ENCODE results near the gene RAB1A. TPM values are rescaled to one million over a fixed set of nuclear protein-coding genes. Genes with fewer than 3 reads are reported as not detected.
A peak's percentile ranks its signal among the peaks of the same experiment; 100 is the strongest.
"Not testable (repeated sequence)": the region's sequence is repeated elsewhere in the genome, so short reads cannot be mapped to it uniquely, and the experiment has no call there.

RAB1A gene
- total RNA-seq, 1 experiment from 2014 or later: 97.9 TPM

DNA sequence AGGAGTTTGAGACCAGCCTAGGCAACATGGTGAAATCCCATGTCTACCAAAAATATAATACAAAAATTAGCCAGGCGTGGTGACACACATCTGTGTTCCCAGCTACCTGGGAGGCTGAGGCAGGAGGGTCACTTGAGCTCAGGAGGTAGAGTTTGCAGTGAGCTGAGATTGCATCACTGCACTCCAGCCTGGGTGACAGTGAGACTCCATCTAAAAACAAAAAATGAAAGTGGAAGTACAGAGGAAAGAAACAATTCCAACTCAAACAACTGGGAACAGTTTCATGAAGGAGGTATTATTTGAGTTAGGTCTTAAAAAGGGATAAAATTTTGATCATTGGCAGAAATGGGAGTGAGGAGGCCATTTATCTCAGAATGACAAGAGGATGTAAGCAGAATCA, 6.3 kb upstream of the RAB1A start:
- no peak for DNase-seq (ENCODE audit: low spot score)

DNA sequence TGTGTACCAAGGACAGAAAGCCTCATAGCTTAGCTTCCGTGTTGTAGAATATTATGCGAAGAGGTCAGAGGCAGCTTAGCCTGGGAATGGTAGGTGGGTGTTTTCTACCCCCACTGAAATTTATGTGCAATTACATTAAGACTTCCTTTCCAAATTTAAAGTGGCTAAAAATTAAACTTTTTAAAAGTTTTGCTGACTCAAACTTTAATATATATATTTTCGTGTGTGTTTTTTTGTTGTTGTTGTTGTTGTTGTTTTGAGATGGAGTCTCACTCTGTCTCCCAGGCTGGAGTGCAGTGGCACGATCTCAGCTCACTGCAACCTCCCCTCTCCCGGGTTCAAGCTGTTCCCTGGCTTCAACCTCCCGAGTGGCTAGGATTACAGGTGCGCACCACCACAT, 4.3 kb upstream of the RAB1A start:
- no peak for DNase-seq (ENCODE audit: low spot score)

DNA sequence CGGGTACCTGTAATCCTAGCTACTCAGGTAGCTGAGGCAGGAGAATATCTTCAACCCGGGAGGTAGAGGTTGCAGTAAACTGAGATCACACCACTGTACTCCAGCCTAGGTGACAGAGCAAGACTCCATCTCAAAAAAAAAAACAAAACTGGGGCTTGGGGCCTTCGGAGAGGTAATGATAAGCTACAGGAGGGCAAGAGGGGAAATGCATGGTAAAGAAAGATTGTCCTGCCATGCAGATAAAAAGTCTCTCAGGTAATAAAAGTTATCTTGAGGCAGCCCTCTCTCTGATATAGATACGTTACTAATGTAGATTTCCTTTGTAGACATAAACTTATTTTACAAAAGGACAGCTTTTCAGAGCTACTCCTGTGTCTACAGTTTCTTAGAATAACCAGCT, 3.7 kb upstream of the RAB1A start:
- no peak for DNase-seq (ENCODE audit: low spot score)

DNA sequence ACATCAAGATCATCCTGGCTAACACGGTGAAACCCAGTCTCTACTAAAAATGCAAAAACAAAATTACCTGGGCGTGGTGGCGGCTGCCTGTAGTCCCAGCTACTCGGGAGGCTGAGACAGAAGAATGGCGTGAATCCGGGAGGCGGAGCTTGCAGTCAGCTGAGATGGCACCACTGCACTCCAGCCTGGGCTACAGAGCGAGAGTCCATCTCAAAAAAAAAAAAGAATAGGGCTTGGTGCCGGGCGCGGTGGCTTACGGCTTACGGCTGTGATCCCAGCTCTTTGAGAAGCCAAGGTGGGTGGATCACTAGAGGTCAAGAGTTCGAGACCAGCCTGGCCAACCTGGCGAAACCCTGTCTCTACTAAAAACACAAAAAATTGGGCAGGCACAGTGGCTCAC, 3.0 kb upstream of the RAB1A start:
- not testable (repeated sequence) for DNase-seq (ENCODE audit: low spot score)

DNA sequence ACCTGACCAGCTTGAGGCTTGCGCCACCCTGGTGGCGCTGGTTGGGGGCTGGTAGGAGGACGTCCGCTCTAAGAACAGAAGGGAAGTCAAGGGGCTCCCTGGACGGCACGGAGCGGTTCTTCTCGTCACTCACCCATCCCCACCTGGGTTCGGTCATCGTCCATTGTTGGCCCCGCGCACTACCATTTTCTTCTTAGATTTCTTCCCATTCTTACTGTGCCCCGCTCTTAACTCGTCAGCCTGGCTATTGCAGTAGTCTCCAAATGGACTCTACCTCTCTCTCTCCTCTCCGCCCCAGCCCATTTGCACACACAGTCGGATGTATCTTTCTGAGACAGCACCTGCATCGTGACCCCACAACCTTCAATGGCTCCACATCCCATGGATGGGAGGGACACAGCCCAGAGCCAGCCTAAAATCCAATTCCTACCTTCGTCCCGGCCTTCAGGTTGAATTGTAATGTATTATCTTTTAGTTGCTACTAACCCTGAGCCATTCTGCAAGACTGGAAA, 814 bp upstream of the RAB1A start:
- DNase-seq (ENCODE audit: low spot score): peak; percentile 72

DNA sequence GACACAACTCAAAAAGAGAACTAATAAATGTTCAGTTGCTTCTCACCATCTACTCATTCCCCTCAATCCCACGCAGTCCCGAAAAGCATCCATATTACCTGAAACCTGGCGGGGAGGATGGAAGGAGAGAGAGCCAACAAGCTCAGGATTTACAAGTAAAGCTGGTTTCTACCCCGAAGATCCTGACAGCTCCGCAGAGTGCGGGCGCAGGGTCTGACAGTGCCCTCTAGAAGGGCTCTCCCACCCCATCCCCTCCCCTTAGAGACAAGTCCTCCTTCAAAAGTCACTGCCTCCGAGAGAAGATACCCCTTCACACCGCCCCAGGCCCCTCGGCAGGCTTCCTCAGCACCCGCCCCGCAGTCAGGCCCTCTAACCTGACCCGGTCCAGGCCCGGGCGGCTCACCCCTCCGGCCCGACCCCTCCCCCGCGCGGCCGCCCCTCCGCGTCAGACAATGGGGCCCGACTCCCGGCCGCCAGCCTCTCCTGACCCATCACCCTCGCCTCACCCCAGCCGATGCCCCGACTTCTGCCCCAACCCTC, 550 bp downstream of the RAB1A start:
- DNase-seq (ENCODE audit: low spot score): peak; percentile 28

DNA sequence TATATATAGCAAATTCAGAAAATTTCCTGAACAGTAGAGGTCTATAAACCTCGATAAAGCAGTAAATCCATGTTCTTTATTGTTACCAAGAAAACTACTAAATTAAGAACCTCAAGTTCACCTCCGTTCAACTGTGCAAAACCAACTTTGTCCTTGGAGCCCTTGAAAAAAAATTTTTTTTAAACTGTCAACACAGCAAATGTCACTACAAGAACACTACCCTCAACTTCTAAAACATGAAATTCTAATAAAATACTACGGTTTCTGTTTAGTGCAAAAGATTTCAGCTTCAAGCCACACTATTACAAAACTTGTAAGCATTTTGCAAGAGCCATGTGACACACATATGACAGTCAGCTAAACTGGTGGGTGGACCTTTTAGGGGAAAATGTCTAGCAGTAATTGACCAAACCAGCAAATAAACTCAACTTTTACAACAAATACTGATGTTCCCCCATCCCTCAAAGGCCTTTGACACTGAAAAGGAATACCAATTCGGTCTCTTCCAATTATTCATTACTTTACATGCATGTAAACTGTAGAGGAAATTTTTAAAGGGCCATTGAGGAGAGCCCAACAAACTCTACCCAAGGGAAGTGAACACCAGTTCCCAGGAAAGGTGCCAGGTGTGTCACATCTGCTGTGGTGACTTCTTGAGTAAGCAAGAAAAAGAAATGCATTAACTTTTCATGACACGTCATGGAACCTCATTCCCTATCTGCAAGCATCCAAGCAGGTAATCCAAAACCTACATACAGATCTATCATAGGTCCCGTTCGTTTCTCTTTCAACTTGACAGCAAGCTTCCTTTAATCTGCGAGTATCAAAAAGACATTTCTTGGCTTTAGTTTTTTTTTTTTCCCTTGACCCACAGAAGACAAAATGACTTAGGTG, 1.4 kb downstream of the RAB1A start:
- DNase-seq (ENCODE audit: low spot score): peak; percentile 13

DNA sequence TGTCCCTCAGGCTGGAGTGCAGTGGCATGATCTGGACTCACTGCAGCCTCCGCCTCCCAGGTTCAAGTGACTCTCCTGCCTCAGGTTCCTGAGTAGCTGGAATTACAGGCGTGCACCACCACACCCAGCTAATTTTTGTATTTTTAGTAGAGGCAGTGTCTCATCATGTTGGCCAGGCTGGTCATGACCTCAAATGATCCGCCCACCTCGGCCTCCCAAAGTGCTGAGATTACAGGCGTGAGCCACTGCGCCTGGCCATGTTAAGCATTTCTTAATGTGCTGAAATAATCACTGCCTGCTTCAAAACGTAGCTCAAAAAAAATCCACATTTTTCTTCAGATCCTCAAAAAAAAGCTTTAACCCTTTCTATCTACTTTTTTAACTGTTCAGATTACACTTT, 4.4 kb downstream of the RAB1A start:
- DNase-seq (ENCODE audit: low spot score): not testable (repeated sequence)

DNA sequence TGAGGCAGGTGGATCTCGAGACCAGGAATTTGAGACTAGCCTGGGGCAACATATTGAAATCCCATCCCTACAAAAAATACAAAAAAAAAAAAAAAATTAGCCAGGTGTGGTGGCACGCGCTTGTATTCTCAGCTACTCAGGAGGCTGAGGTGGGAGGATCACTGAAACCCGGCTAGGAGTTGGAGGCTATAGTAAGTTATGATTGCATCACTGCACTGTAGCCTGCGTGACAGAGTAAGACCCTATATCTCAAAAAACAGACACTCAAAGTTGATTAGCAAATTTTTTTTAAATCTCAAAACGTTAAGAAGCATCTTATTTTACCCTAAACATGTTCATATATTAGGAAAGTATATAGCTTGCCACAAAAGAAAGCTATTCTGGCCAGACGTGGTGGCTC, 7.6 kb downstream of the RAB1A start:
- DNase-seq (ENCODE audit: low spot score): no peak

DNA sequence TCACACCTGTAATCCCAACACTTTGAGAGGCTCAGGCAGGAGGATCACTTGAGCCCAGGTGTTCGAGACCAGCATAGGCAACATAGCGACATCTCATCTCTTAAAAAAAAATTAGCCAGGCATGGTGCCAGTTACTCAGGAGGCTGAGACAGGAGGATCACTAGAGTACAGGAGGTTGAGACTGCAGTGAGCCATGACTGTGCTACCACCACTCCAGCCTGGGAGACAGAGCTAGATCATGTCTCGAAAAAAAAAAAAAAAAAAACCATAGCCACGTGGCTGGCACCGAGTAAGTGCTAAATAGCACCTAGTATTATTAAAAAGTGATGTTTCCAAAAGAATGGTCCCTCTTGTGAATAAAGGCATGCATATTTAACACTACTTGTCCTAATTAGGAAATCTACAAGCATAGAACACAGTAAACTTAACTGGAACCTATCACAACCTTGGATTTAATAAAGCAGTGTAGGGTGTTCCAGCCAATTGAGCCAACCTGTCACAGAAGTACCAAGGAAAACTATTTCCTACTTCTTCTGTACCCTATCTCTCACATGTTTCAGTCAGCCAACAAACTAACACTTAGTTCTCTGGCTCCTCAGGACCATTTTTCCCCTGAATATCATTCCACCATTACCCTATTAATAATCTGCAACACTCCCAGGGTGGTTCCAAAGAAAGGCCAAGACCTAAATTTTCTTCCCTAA, 8.8 kb downstream of the RAB1A start:
- no peak for DNase-seq (ENCODE audit: low spot score)

DNA sequence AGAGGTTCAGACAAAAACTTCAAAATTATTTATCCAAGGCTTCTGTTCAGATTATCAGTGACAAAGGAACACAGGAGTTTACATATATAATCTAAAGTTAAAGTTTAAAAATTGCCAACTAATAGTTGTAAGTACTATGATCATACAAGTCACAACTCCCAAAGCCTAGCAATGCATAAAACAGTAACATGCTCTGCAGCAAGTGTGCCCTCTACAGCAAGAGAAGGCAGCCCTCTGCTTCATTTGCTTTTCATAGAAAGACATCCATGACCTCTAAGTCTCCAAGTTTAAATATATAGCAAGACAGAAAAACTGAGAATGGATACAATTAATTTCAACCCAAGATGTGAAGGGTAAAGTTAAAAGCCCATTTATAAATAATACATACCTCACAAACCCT, 13.3 kb downstream of the RAB1A start:
- DNase-seq (ENCODE audit: low spot score): no peak

DNA sequence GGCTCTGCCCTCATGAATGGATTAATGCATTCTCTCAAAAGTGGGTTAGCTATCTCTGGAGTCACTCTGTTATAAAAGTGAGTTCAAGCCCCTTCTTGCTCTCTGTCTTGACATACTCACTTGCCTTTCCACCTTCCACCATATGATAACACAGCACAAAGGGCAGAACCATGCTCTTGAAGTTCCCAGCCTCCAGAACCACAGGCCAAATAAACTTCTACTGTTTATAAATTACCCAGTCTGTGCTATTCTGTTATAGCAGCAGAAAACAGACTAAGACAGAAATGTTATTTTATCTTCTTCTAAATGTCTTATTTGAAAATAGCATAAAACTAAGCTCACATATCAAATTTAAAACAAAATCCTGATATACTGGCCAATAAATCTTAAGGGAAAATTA, 15.0 kb downstream of the RAB1A start:
- no peak for DNase-seq (ENCODE audit: low spot score)

DNA sequence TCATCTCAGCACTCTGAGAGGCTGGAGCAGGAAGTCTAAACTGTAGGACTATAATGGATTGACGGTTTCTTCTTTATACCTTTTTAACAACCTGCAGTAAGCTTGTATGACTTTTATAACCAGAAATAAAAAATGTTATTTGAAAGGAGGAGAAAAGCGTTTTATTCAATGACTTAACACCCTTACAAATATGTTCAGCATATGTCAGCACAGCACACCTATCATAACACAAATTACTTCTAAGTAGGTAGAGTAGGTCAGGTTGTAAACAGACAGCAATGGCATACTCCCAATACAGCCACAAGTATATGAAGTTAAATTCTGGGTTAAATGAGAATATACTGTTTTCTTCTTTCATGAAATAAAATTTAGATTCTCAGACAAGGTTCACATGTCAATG, 16.1 kb downstream of the RAB1A start:
- no peak for DNase-seq (ENCODE audit: low spot score)

DNA sequence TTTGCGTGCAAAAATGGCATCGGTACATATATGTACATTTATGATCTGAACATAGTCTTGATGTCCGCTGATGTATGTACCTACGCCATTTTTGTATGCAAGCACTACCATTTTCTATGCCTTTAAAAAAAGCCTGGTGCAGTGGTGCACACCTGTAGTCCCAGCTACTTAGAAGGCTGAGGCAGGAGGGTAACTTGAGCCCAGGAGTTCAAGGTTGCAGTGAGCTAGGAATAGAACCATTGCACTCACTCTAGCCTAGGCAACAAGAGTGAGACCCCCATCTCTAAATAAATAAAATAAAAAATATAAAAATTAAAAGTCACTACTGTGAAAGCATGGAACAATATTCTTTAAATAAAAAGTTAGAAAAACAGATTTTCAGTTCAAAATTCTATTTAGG, 16.7 kb downstream of the RAB1A start:
- no peak for DNase-seq (ENCODE audit: low spot score)

DNA sequence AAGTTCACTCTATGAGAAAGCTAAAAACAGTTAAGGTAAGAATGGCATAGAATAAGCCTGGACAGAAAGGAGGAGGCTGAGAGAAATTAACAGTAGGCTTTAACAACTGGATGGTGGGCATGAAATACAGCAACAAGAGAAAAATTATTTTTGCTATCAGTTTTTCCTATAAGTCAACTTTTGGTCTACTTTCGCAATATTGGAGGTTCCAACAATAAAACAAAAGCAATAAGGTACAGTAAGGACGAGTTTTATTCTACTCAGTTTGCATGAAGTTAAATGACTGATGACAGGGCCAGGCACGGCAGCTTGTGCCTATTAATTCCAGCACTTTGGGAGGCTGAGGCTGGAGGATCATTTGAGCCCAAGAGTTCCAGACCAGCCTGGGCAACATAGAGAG, 17.3 kb downstream of the RAB1A start:
- DNase-seq (ENCODE audit: low spot score): no peak

DNA sequence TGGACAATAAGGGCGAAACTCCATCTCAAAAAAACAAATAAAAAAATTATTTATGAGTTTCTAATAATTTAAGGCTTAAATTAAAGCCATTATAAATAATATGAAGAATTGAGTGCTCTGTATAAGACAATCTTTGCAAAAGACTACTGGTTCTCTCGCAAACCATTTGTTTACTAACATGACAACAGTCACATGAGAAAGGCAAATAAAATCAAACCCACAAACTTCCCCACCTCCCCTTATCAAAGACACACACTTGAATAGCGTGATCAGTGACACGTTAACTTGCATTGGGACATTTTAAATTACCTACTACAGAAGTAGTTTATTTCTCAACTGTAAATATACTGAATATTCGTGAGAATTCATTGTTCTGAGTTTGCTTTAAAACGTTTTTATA, 21.1 kb downstream of the RAB1A start:
- DNase-seq (ENCODE audit: low spot score): no peak

DNA sequence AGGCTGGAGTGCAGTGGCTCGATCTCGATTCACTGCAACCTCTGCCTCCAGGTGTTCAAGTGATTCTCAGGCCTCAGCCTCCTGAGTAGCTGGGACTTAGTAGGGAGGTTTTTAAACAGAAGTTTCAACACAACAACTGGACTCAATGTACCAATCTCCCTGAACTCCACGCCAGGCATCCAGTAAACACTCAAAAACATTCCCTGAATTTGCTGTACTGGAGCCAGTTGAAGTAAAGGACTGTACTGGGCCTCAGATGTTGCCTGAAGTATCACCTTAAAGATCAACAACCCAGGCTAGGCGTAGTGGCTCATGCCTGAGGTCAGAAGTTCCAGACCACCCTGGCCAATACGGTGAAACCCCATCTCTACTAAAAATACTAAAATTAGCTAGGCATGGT, 22.4 kb downstream of the RAB1A start:
- DNase-seq (ENCODE audit: low spot score): no peak

DNA sequence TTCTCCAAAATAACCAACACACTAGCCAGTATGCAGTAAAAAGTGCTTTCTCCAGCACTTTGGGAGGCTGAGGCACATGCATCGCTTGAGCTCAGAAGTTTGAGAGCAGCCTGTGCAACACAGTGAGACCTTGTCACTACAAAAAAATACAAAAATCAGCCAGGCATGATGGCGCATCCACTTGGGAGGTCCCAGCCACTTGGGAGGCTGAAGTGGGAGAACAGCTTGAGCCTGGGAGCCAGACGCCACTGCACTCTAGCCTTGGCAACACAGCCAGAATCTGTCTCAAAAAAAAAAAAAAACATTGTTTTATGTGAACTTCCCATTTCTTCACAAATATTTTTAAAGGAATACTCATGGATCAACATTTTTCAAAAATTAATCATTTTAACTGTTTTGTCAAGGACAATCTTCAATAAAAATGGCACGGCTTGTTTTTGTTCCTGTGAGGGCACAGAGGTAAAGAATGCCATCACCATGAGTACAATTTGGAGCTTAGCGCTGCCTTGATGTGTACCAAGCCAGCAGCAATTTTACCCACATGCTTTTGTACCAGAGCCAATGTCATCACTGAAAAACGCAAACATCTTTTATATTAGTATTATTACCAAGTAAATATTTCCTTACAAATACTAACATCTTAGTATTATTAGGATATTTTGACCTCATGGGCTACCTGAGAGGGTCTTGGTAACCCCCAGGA, 26.7 kb downstream of the RAB1A start:
- DNase-seq (ENCODE audit: low spot score): no peak

DNA sequence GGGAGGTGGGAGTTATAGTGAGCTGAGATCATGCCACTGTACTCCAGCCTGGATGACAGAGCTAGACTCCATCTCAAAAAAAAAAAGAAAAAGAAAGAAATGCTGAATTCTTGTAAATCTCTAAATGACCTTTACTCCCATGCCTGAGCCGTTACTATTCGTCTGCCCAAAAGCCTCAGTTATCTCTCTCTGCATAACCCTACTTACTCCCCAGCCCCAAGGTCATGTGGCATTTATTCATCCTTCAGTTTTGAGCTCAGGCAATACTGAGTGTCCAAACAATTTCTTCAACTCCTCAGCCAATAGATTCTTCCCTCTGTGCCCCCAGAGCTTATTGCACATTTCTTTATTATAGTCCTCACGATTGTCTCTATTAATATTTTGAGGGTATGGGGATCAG, 28.8 kb downstream of the RAB1A start:
- DNase-seq (ENCODE audit: low spot score): no peak

DNA sequence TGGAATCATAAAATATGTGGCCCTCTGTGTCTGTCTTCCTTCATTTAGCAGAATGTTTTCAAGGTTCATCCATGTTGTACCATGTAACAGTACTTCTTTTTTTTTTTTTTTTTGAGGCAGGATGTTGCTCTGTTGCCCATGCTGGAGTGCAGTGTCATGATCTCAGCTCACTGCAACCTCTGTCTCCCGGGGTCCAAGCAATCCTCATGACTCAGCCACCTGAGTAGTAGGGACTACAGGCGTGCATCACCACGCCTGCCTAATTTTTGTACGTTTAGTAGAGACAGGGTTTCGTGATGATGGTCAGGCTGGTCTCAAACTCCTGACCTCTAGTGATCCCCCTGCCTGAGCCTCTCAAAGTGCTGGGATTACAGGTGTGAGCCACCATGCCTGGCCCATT, 31.2 kb downstream of the RAB1A start:
- no peak for DNase-seq (ENCODE audit: low spot score)

DNA sequence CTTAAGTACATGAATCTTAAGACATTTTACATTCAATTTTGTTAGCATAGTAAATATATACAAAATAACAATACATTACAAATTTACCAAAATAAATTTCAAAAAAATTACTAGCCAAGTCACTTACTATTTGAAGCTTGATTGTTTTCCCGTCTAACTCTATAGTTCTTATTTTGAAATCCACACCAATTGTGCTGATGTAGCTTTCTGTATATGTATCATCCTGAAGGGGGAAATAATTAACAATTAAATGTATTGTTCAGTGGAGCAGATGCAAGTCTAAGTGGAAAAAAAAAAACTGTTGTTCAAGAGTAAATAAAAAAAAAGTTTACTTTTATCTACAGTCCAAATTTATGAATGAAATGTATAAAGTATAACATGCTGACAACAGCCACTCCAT, 32.1 kb downstream of the RAB1A start:
- DNase-seq (ENCODE audit: low spot score): no peak

DNA sequence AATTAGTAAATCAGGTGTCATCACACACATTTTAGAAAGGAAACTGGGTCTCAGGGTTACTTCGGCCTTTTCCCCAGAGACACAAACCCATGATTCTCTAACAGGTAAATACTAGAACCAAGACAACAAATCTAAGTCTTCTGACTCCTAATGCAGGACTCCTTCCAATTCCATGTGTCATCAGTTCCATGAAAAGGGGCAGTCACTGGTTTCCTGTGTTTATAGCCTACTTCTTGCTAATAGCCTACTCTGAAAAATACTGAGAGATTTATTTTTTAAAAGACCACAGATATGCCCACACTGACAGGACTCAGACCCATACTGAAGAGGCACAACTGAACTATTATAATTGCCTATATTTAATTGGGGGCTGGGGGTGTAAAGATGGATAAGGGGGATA, 33.0 kb downstream of the RAB1A start:
- DNase-seq (ENCODE audit: low spot score): no peak

Measured in HT-29 (cell line).